ENCODE results near the gene STK32A. TPM values are rescaled to one million over a fixed set of nuclear protein-coding genes. Genes with fewer than 3 reads are reported as not detected.

Gene STK32A
- total and polyA plus RNA-seq, 9 of the 15 experiments (the other 6 are each of a cell fraction or from before 2014, with no cell fraction given): not detected

- TF ChIP-seq FOXP4 (CRISPR knock-in tag; IDR thresholded peaks at IDR 0.05; ENCODE audit: borderline replicate concordance) (no peak), ZBED1 (IDR thresholded peaks at IDR 0.05) (no peak), TBL1XR1 (IDR thresholded peaks at IDR 0.05; ENCODE audit: low read length in 2 of 2) (no peak), IRF2 (CRISPR knock-in tag; IDR thresholded peaks at IDR 0.05) (no peak), EP400 (IDR thresholded peaks at IDR 0.05) (no peak), HDAC6 (IDR thresholded peaks at IDR 0.05; ENCODE audit: low read depth, low read length) (no peak), MAFF (IDR thresholded peaks at IDR 0.05; ENCODE audit: low read length) (no peak)
- TF ChIP-seq, protein P1, sequence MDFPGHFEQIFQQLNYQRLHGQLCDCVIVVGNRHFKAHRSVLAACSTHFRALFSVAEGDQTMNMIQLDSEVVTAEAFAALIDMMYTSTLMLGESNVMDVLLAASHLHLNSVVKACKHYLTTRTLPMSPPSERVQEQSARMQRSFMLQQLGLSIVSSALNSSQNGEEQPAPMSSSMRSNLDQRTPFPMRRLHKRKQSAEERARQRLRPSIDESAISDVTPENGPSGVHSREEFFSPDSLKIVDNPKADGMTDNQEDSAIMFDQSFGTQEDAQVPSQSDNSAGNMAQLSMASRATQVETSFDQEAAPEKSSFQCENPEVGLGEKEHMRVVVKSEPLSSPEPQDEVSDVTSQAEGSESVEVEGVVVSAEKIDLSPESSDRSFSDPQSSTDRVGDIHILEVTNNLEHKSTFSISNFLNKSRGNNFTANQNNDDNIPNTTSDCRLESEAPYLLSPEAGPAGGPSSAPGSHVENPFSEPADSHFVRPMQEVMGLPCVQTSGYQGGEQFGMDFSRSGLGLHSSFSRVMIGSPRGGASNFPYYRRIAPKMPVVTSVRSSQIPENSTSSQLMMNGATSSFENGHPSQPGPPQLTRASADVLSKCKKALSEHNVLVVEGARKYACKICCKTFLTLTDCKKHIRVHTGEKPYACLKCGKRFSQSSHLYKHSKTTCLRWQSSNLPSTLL (IDR thresholded peaks at IDR 0.05): no peak
These were observed 92.6 kb downstream of the STK32A start (continued) for GRCh38 chr5:147327421-147327820.

GRCh38 chr5:147327905-147328304 lies 93.1 kb downstream of the STK32A start:
- no peak for DNase-seq (ENCODE audit: extremely low read depth in 1 of 4, low spot score in 3 of 4)
- H3K36me3 ChIP-seq (ENCODE audit: control insufficient read depth, insufficient read depth, low read length): no peaks in the 10 kb centered on the region
- ChIA-PET POLR2A (no interaction called here), CTCF (ENCODE audit: low intra/inter-chr PET ratio) (no interaction called here)
- H2AFZ ChIP-seq (ENCODE audit: low read depth, low read length): no peak overlapping the region
- H3K9me1 ChIP-seq (ENCODE audit: control insufficient read depth, insufficient read depth, low read length): no peaks in the 10 kb centered on the region
- H3K4me2 ChIP-seq (ENCODE audit: insufficient read depth, low read length): no peak overlapping the region
- FAIRE-seq: no peak
- no peak overlapping the region for H3K4me3 ChIP-seq
- no peaks in the 10 kb centered on the region for H3K79me2 ChIP-seq (ENCODE audit: control insufficient read depth, insufficient read depth, low read length)
- no peak overlapping the region for H3K9ac ChIP-seq (ENCODE audit: insufficient read depth in 1 of 2, low read depth in 2 of 2, low read length in 2 of 2)
- H3K9me3 ChIP-seq (replicated peaks; ENCODE audit: control insufficient read depth, insufficient read depth, low read depth, low read length): no peaks in the 10 kb centered on the region; the same call in 1 of the 2 replicates
- no peak overlapping the region for H3K27ac ChIP-seq (ENCODE audit: extremely low read depth, low read depth, low read length)
- ATAC-seq: no peak
- intact Hi-C loops (cut with micrococcal nuclease): no loop called here
- no TSS peak for BruUV-seq (replicated peaks)
- no peaks in the 10 kb centered on the region for H3K27me3 ChIP-seq (ENCODE audit: control insufficient read depth in 2 of 2, insufficient read depth in 2 of 2, low read length in 2 of 2)
- in situ Hi-C loops (cut with MboI): no loop called here
- H4K20me1 ChIP-seq (replicated peaks; ENCODE audit: control insufficient read depth, insufficient read depth, low read length): no peaks in the 10 kb centered on the region
- H3K4me1 ChIP-seq (replicated peaks in 1 of 2; ENCODE audit: control insufficient read depth in 2 of 2, insufficient read depth in 2 of 2, low read length in 2 of 2): no peaks in the 10 kb centered on the region
- WGBS (ENCODE audit: insufficient coverage, low coverage, missing lambda C conversion rate): 0% methylated on average over 2 of the region's 2 CpGs
- TF ChIP-seq POLR2AphosphoS2 (IDR thresholded peaks at IDR 0.05; ENCODE audit: low read length) (no peak), NR0B1 (IDR thresholded peaks at IDR 0.05; ENCODE audit: partially characterized antibody) (no peak), MAFG (tag; conservative IDR thresholded peaks at IDR 0.05) (no peak), NFXL1 (CRISPR knock-in tag; IDR thresholded peaks at IDR 0.05) (no peak)
